Upper lobe of left lung (tissue), 6 donors: Measurements from ENCODE around the gene FAM13B. TPM values are rescaled to one million over a fixed set of nuclear protein-coding genes. Genes with fewer than 3 reads are reported as not detected.

Source experiments
- ATAC-seq, 2 donors: fragments of 200-7000 bp; cut with Tn5 transposase; one replicate each; pipeline ENCODE4 v1.9.1; 2022; ENCODE audit warnings: mild to moderate bottlenecking in 2 of 2, moderate library complexity in 2 of 2; ENCODE audit not compliant: low FRiP score in 2 of 2
- DNase-seq, 2 donors: peaks; one replicate each; pipeline ENCODE4 v3.0.0-alpha.2; 2019 to 2020
- H3K27ac ChIP-seq, 4 donors: fragments of 200-600 bp; sonication (generic); one replicate each; pipeline ENCODE4 v1.5.1; 2016 to 2019
- H3K27me3 ChIP-seq, 4 donors: fragments of 200-600 bp; sonication (generic); one replicate each; pipeline ENCODE4 v1.5.1; 2017 to 2019
- H3K36me3 ChIP-seq, 4 donors: fragments of 200-600 bp; sonication (generic); one replicate each; pipeline ENCODE4 v1.5.1; 2016 to 2019
- H3K4me1 ChIP-seq, 4 donors: fragments of 200-600 bp; sonication (generic); one replicate each; pipeline ENCODE4 v1.5.1; 2018 to 2019
- H3K4me3 ChIP-seq, 4 donors: fragments of 200-600 bp; sonication (generic); one replicate each; pipeline ENCODE4 v1.5.1; 2017 to 2019; ENCODE audit warnings: mild to moderate bottlenecking in 2 of 4, moderate library complexity in 1 of 4
- H3K9me3 ChIP-seq, 4 donors: fragments of 200-600 bp; sonication (generic); one replicate each; pipeline ENCODE4 v1.5.1; 2018 to 2019
- EP300 ChIP-seq, 4 donors: sonication (generic); formaldehyde crosslinking; IDR thresholded peaks; one replicate each; pipeline ENCODE4 v1.5.1; 2017; ENCODE audit warnings: antibody characterized with exemption in 4 of 4, control low read depth in 2 of 4
- POLR2A ChIP-seq, 4 donors: fragments of 450-650 bp; IDR thresholded peaks; one replicate each; pipeline ENCODE4 v1.5.1; 2016 to 2017; ENCODE audit warnings: antibody characterized with exemption in 4 of 4, mild to moderate bottlenecking in 2 of 4
- POLR2AphosphoS5 ChIP-seq, 2 donors: sonication (generic); formaldehyde crosslinking; IDR thresholded peaks; one replicate each; pipeline ENCODE4 v1.5.1; 2017; ENCODE audit warnings: antibody characterized with exemption in 2 of 2
- WGBS, 2 donors: methylation state at CpG; one replicate each; pipeline ENCODE4 v1.1.5; 2017 to 2018; 5-methylcytosine and 5-hydroxymethylcytosine counted together
- total RNA-seq, 6 donors: library from RNA; depleted of rRNA in 4 of 6; stranded (reverse); fragments of >200 nt in 4 of 6; gene quantifications; one replicate each; pipeline versions ENCODE4 v1.1.0 to v1.2.1, GENCODE V29; 2016 to 2021
- TF ChIP-seq, protein P1 (sequence below), 6 experiments: fragments of 450-650 bp in 4 of 6; fragments of 200-600 bp in 2 of 6; sonication (generic) in 2 of 6; IDR thresholded peaks; one replicate each; pipeline ENCODE4 v1.5.1; 2016 to 2019; ENCODE audit warnings: antibody characterized with exemption in 6 of 6
- donor health status: DM: no; HTN: no; CAD: no; lungs with moderate emphysema.
- donor health status: DM: no; HTN: yes; CAD: no; lungs with severe emphysema.

Gene FAM13B
- total RNA-seq, 6 donors from 2014 or later: 27.1 to 62.9 (median 40.7) TPM

- TF ChIP-seq, protein P1, sequence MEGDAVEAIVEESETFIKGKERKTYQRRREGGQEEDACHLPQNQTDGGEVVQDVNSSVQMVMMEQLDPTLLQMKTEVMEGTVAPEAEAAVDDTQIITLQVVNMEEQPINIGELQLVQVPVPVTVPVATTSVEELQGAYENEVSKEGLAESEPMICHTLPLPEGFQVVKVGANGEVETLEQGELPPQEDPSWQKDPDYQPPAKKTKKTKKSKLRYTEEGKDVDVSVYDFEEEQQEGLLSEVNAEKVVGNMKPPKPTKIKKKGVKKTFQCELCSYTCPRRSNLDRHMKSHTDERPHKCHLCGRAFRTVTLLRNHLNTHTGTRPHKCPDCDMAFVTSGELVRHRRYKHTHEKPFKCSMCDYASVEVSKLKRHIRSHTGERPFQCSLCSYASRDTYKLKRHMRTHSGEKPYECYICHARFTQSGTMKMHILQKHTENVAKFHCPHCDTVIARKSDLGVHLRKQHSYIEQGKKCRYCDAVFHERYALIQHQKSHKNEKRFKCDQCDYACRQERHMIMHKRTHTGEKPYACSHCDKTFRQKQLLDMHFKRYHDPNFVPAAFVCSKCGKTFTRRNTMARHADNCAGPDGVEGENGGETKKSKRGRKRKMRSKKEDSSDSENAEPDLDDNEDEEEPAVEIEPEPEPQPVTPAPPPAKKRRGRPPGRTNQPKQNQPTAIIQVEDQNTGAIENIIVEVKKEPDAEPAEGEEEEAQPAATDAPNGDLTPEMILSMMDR (IDR thresholded peaks at IDR 0.05): no peak
- TF ChIP-seq POLR2AphosphoS5 (IDR thresholded peaks at IDR 0.05) (no peak), EP300 (IDR thresholded peaks at IDR 0.05) (no peak), POLR2A (IDR thresholded peaks at IDR 0.05) (no peak)
- ATAC-seq: no peak
- no peak overlapping the region for H3K4me3 ChIP-seq
- no peak overlapping the region for H3K27ac ChIP-seq
- no peaks in the 10 kb centered on the region for H3K27me3 ChIP-seq
- WGBS, 2 donors: 78 to 79% methylated on average over 1 of the region's 1 CpG
- no peaks in the 10 kb centered on the region for H3K36me3 ChIP-seq
- no peaks in the 10 kb centered on the region for H3K9me3 ChIP-seq
- DNase-seq: no peak
- H3K4me1 ChIP-seq: peaks cover 0 to 9% (median 4%) of the 10 kb centered on the region in 4 donors
Observed at GRCh38 chr5:138038826-138039225, 5.9 kb upstream of the FAM13B start.

GRCh38 chr5:138037907-138038633 lies 5.2 kb upstream of the FAM13B start:
- DNase-seq (no peak), ATAC-seq (no peak)
- Histone ChIP-seq H3K4me1 (peaks cover 5 to 14% (median 9%) of the 10 kb centered on the region in 4 donors), H3K27me3 (no peaks in the 10 kb centered on the region), H3K9me3 (no peaks in the 10 kb centered on the region), H3K4me3 (no peak overlapping the region), H3K27ac (no peak overlapping the region), H3K36me3 (no peaks in the 10 kb centered on the region)
- TF ChIP-seq POLR2A (IDR thresholded peaks at IDR 0.05): no peak
- WGBS, 2 donors: 70 to 88% methylated on average over 1 of the region's 1 CpG

GRCh38 chr5:138037271-138037670 lies 4.4 kb upstream of the FAM13B start:
- Histone ChIP-seq H3K9me3 (no peaks in the 10 kb centered on the region), H3K36me3 (no peaks in the 10 kb centered on the region), H3K4me3 (no peak overlapping the region), H3K27me3 (no peaks in the 10 kb centered on the region), H3K27ac (no peak overlapping the region), H3K4me1 (peaks cover 5 to 14% (median 9%) of the 10 kb centered on the region in 4 donors)
- no peak for DNase-seq
- no peak for TF ChIP-seq EP300 (IDR thresholded peaks at IDR 0.05)
- TF ChIP-seq POLR2AphosphoS5 (IDR thresholded peaks at IDR 0.05): no peak
- TF ChIP-seq, protein P1 (IDR thresholded peaks at IDR 0.05): no peak
- no peak for TF ChIP-seq POLR2A (IDR thresholded peaks at IDR 0.05)
- no peak for ATAC-seq

GRCh38 chr5:138035605-138036537 lies 3.0 kb upstream of the FAM13B start:
- DNase-seq: peak in 1 of 2 donors; percentile 63
- WGBS, 2 donors: 24 to 32% methylated on average over 8 to 11 of the region's 11 CpGs
- Histone ChIP-seq H3K36me3 (no peaks in the 10 kb centered on the region), H3K9me3 (no peaks in the 10 kb centered on the region), H3K27ac (no peak overlapping the region), H3K27me3 (no peaks in the 10 kb centered on the region), H3K4me1 (peaks cover 14 to 27% (median 18%) of the 10 kb centered on the region in 4 donors), H3K4me3 (no peak overlapping the region)
- peak; percentile 63 to 86 for ATAC-seq
- no peak for TF ChIP-seq EP300 (IDR thresholded peaks at IDR 0.05)
- TF ChIP-seq, protein P1 (IDR thresholded peaks at IDR 0.05): peak; percentile 65 to 88 (median 72)

- H3K4me1 ChIP-seq: peaks cover 33 to 47% (median 36%) of the 10 kb centered on the region in 4 donors
- DNase-seq: no peak
- no peaks in the 10 kb centered on the region for H3K27me3 ChIP-seq
- WGBS, 2 donors: 62 to 78% methylated on average over 2 of the region's 2 CpGs
- TF ChIP-seq, protein P1 (IDR thresholded peaks at IDR 0.05): no peak
- TF ChIP-seq EP300 (IDR thresholded peaks at IDR 0.05) (no peak), POLR2A (IDR thresholded peaks at IDR 0.05) (no peak)
- peak overlapping the region in 2 of 4 donors; percentile 88 for H3K4me3 ChIP-seq
- H3K27ac ChIP-seq: peak overlapping the region; percentile 98 to 100 (median 99)
- H3K9me3 ChIP-seq: no peaks in the 10 kb centered on the region
- no peak for ATAC-seq
- no peaks in the 10 kb centered on the region for H3K36me3 ChIP-seq
Observed at GRCh38 chr5:138033907-138034306, 1.0 kb upstream of the FAM13B start.
